HTR-8/SVneo (cell line): ENCODE results near the gene DIS3L2.
A peak's percentile ranks its signal among the peaks of the same experiment; 100 is the strongest.

Experiments
- DNase-seq: peaks from one replicate; pipeline ENCODE4 v3.0.0; 2011; ENCODE audit warnings: low spot score, mixed read lengths; ENCODE audit not compliant: insufficient read length
- FAIRE-seq: peaks from 2 replicates; lab custom pipeline; 2011; peaks lifted over from hg19 to GRCh38; lab: Jason Lieb, UNC

The DIS3L2 gene

GRCh38 chr2:232278534-232278933 lies 317.0 kb downstream of the DIS3L2 start:
- DNase-seq (no peak), FAIRE-seq (no peak)

DNA sequence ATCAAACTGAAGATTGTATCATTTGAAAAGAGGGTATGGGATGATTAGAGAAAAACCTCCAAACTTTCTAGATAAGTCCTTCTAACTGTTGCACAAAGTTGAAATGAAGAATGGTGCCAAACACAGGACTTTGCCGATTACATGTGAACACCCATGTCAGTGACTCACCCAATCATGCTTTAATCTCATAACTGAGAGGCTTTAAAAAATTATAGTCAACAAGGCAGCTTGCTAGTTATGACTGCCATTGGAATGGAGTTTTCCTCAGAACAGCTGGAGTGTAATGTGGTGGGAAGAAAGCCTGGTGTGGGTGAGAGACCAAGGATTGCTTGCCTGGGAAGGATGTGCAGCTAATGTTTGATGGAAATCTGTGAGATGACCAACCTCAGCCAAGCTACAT lies 318.8 kb downstream of the DIS3L2 start:
- DNase-seq (no peak), FAIRE-seq (no peak)

DNA sequence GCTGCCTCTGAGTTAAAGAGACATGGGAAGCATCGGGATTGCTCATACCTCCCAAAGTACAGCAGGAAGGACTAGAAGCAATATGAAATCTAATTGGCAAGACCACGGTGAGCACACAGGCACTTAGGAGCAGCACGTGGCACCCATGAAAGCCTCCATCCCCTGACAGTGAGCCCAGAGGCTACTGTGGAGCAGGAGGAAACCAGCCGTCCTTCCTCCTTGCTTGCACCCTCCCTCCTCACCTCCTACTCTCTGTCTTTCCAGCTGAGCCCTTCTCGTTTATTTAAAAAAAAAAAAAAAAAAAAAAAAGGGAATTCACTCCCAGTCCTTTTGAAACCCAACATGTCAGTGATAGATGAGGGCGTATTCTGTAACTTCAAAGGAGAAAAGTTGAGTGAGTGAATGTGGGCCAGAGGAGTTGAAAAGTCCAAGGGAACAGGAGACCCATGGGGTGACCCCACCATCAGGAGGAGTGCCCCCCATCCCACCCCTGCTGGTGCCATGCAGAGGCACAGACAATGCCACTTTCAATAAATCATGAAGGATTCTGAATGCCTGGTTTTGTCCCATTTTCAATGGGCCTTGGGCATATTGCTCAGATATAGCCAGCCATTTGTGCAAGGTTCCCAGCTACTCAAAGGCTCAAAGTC lies 320.5 kb downstream of the DIS3L2 start:
- no peak for DNase-seq
- FAIRE-seq, result no peak

- DNase-seq (no peak), FAIRE-seq (no peak)
These were observed 321.1 kb downstream of the DIS3L2 start for GRCh38 chr2:232282508-232283055.

DNA sequence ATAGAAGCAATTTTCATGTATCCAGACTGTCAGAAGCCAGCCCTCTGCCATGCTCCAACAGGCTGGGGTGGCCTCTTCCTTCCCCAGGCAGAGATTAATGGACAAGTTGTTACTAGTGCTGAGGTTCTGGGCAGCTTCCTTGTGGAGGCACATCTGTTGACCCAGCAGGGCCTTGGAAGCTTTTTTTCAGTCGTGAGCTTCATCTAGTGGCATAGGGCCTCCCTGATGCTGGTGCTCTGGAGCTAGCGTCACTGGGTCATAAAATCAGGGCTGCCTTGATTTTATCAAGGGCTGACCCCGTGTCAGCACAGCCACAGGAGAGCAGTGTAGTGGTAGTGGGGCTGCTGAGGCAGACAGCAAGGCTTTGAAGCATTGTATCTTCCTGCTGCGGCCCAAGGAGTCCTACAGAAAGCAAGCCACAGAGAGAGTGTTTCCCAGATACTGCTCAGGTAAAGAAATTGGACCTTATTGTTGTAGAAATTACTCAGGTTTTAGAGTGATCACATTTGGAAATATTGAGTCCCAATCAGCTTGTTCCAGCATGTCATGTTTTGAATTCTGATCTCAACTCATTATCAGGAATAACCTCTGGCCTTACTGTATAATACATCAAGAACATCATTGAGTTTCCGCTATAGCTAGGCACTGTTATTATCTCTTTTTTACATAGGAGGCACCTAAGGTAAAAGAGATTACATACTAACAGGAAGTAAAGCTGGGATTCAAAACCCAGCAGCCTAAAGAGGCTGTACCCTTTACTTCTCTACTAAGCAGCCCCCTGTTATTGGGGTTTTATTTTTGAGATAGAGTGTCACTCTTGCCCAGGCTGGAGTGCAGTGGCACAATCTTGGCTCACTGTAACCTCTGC lies 324.7 kb downstream of the DIS3L2 start:
- DNase-seq (no peak), FAIRE-seq (no peak)

DNA sequence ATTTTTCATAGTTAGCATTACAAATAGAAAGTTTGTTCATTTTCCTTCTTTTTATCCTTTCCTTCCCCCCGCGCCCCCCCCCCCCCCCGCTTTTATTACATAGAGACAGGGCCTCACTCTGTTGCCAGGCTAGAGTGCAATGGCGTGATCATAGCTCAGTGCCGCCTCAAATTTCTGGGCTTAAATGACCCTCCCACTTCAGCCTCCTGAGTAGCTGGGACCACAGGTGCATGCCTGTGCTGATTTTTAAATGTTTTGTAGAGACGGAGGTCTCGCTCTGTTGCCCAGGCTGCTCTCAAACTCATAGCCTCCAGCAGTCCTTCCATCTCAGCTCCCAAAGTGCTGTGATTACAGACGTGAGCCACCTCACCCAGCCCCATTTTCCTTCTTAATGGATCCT lies 325.8 kb downstream of the DIS3L2 start:
- no peak for FAIRE-seq

GRCh38 chr2:232288489-232289030 lies 327.0 kb downstream of the DIS3L2 start:
- FAIRE-seq, result no peak
- no peak for DNase-seq

More for the DNA sequence above, 325.8 kb downstream of the DIS3L2 start:
- no peak for DNase-seq

DNA sequence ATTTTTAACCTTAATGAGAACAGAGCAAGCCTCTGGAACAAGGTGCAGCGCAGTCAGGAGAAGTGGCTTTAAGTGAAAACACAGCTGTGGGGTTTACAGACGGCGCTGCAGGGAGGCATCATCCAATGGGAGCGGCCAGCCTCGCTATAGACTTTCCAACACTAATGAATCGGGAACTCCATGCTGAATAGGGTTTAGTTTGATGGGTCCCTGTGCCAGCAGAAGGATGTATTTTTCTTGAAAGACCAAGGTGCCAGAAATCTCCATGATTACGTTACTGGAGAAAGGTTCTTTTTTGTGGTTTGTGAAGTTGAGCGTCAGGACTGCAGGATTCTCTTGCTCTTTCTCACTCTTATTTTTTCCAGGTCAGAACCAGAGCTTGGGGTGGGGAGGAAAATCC lies 329.2 kb downstream of the DIS3L2 start:
- DNase-seq (no peak), FAIRE-seq (no peak)

DNA sequence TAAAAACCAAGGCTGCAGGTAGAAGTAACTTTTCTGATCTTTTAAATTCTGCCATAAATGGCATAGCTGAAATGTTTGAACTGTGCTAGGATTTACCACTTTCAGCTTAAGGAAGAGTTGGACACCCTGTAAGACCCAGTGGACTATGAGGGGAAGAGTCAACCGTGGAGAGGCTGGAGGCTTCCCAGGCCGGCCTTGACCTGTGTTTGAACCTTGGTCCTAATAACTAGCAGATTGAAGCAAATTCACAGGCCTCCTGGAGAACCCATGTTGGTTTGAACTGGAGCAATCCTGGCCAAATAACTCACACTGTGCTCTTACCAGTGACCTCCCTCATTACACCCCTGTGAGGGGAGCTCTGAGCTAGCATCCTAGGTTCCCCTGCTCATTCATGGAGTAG lies 329.8 kb downstream of the DIS3L2 start:
- no peak for DNase-seq
- no peak for FAIRE-seq

DNA sequence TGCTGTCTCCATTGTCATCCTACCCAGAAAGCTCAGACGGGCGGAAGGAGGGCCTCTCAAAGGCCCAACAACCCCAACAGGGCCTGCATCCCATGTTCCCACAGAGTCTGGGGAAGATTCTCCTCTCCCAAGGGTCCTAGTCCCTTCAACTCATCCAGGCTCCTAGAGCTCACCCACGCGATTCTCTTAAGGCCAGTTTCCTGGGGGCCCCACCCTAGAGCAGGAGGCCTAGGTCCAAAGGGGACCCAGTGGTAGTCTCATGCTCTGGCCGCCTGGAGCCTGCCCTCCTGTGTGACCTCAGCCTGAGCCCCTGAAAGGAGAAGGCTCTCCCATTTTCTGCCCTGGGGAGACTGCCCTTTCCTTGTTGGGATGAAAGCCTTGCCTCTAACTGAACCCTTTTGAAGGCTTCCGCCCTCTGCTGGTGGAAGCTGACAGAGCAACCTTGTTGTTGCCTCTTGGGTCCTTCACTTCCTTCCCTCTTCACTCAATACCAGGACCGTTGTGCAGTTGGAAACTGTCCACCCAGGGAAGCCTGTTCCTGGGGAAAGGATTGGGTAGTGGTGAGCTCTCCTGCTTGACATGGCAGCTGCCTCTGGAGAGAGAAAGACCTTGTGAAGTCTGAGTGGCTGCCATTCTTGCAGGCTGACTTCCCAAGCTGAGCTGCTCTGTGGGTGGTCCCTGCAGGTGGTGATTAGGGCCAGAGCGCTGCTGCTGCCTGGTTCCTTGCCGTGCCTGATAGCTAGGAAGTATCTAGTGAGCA lies 331.1 kb downstream of the DIS3L2 start:
- peak; percentile 59 for DNase-seq
- no peak for FAIRE-seq

DNA sequence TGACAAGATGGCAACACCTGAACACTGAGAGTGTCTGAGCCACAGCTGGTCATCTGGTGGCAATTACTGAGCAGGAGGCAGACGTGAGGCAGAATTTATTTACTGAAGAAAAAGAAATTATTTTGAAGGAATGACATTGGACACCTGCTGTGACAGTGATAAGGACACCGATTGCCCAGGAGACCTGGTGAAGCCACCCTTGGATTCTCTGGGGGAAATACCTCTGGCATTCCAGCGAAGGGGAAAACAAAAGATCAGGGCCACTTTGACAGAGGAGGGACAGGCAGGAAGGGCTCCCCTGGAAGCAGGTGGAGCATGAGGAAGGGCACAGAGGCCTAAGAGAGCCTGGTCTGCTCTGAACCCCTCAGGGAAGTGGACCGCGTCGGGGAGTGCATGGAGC lies 331.7 kb downstream of the DIS3L2 start:
- no peak for DNase-seq
- no peak for FAIRE-seq

- DNase-seq, result no peak
- no peak for FAIRE-seq
These were observed 334.5 kb downstream of the DIS3L2 start for GRCh38 chr2:232295971-232296370.

- FAIRE-seq, result no peak
These were observed 335.4 kb downstream of the DIS3L2 start for GRCh38 chr2:232296776-232297525.

DNA sequence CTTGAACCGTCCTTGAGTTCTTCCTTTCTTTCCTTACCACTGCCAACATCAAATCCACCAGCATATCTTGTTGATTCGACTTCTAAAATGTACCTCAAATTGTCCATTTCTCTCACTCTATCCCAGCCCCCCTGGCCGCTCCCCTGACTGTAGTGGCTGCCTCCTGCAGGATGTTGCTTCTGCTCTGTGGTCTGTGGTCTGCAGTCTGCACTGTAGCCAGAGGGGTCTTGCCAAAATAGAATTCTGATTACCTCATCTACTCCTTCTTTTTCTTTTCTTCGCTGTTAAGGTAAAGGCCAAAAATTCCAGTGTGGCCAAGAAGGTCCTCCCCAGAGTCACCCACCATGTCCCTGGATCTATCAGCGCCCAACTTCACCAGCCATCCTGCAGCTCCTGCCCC lies 337.6 kb downstream of the DIS3L2 start:
- FAIRE-seq (no peak), DNase-seq (no peak)

More at GRCh38 chr2:232296776-232297525, 335.4 kb downstream of the DIS3L2 start:
- no peak for DNase-seq

- FAIRE-seq (no peak), DNase-seq (no peak)
These were observed 338.6 kb downstream of the DIS3L2 start for GRCh38 chr2:232299927-232300674.

DNA sequence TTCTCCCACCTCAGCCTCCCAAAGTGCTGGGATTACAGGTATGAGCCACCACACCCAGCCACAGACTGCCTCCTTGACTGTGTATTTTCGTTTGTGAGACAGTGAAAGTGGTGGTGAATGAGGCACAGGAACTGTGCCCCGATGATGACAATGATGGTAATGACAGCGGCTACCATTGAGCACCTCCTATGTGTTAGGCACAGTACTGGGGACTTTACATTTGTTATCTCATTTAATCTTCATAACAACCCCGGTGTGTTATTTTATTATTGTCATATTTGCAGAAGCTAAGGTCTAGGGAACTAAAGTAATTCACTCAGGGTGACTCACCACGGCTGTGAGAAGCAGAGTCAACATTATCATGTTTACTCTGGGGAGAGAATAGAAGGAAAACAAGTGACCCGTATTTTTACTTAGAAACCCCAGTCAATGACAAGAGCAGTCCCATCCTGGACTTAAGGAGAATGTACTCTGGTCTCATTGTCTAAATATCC lies 339.4 kb downstream of the DIS3L2 start:
- no peak for DNase-seq
- no peak for FAIRE-seq

GRCh38 chr2:232304236-232304635 lies 342.7 kb downstream of the DIS3L2 start:
- FAIRE-seq (no peak), DNase-seq (no peak)

GRCh38 chr2:232306741-232307305 lies 345.3 kb downstream of the DIS3L2 start:
- FAIRE-seq, result no peak
- no peak for DNase-seq
